Panc1 (cell line): Measurements from ENCODE around the gene RNF168.

Source experiments
- POLR2AphosphoS5 ChIP-seq: IDR thresholded peaks from 2 replicates; pipeline ENCODE4 v1.6.1; 2012; ENCODE audit warnings: mild to moderate bottlenecking, low read depth, low read length, moderate library complexity
- SIN3A ChIP-seq: IDR thresholded peaks from 2 replicates; pipeline ENCODE4 v1.6.1; 2012; ENCODE audit warnings: low read depth, mild to moderate bottlenecking, low read length, moderate library complexity, borderline replicate concordance; ENCODE audit not compliant: insufficient read depth
- TCF7L2 ChIP-seq: IDR thresholded peaks from 2 replicates; pipeline ENCODE4 v1.6.1; 2011; ENCODE audit warnings: mild to moderate bottlenecking, low read depth, low read length, inconsistent platforms
- TF ChIP-seq, protein P1 (sequence below): fragments of 450-650 bp; IDR thresholded peaks from 2 replicates; pipeline ENCODE4 v1.5.1; 2017; ENCODE audit warnings: mild to moderate bottlenecking
- TF ChIP-seq, protein P2 (sequence below), 2 experiments: IDR thresholded peaks; 2 replicates each; pipeline ENCODE4 v1.6.1; 2011 to 2012; ENCODE audit warnings: low read depth in 2 of 2, control low read depth in 1 of 2, low read length in 1 of 2, mild to moderate bottlenecking in 1 of 2, moderate library complexity in 1 of 2; ENCODE audit not compliant: insufficient read depth in 1 of 2

DNA sequence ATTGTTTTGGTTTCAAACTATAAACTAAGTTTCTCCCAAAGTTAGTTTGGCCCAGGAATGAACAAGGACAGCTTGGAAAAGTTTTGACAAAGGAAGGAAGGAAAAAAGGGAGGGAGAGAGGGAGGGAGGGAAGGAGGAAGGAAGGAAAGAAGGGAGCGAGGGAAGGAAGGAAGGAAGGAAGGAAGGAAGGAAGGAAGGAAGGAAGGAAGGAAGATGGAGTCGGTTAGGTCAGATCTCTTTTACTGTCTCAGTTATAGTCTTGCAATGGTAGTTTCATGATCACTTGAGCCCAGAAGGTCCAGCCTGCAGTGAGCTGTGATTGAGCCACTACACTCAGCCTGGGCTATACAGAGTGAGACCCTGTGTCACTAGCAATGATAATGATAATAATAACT, 59.1 kb downstream of the RNF168 start:
- TF ChIP-seq, protein P1, sequence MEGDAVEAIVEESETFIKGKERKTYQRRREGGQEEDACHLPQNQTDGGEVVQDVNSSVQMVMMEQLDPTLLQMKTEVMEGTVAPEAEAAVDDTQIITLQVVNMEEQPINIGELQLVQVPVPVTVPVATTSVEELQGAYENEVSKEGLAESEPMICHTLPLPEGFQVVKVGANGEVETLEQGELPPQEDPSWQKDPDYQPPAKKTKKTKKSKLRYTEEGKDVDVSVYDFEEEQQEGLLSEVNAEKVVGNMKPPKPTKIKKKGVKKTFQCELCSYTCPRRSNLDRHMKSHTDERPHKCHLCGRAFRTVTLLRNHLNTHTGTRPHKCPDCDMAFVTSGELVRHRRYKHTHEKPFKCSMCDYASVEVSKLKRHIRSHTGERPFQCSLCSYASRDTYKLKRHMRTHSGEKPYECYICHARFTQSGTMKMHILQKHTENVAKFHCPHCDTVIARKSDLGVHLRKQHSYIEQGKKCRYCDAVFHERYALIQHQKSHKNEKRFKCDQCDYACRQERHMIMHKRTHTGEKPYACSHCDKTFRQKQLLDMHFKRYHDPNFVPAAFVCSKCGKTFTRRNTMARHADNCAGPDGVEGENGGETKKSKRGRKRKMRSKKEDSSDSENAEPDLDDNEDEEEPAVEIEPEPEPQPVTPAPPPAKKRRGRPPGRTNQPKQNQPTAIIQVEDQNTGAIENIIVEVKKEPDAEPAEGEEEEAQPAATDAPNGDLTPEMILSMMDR: no peak
- no peak for TF ChIP-seq POLR2AphosphoS5
- no peak for TF ChIP-seq TCF7L2
- no peak for TF ChIP-seq SIN3A
- TF ChIP-seq, protein P2, sequence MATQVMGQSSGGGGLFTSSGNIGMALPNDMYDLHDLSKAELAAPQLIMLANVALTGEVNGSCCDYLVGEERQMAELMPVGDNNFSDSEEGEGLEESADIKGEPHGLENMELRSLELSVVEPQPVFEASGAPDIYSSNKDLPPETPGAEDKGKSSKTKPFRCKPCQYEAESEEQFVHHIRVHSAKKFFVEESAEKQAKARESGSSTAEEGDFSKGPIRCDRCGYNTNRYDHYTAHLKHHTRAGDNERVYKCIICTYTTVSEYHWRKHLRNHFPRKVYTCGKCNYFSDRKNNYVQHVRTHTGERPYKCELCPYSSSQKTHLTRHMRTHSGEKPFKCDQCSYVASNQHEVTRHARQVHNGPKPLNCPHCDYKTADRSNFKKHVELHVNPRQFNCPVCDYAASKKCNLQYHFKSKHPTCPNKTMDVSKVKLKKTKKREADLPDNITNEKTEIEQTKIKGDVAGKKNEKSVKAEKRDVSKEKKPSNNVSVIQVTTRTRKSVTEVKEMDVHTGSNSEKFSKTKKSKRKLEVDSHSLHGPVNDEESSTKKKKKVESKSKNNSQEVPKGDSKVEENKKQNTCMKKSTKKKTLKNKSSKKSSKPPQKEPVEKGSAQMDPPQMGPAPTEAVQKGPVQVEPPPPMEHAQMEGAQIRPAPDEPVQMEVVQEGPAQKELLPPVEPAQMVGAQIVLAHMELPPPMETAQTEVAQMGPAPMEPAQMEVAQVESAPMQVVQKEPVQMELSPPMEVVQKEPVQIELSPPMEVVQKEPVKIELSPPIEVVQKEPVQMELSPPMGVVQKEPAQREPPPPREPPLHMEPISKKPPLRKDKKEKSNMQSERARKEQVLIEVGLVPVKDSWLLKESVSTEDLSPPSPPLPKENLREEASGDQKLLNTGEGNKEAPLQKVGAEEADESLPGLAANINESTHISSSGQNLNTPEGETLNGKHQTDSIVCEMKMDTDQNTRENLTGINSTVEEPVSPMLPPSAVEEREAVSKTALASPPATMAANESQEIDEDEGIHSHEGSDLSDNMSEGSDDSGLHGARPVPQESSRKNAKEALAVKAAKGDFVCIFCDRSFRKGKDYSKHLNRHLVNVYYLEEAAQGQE (IDR thresholded peaks at IDR 0.05; ENCODE audit: insufficient read depth in 1 of 2, low read depth in 2 of 2, low read length in 1 of 2): no peak
